Transverse colon (tissue), 4 donors: Measurements from ENCODE around the gene ATP5PO. TPM values are rescaled to one million over a fixed set of nuclear protein-coding genes. Genes with fewer than 3 reads are reported as not detected.

ENCODE experiments used
- DNase-seq: peaks from one replicate; pipeline ENCODE4 v3.0.0-alpha.2; 2019
- H3K27ac ChIP-seq, 4 donors: fragments of 200-600 bp; sonication (generic); 2 replicates each; pipeline ENCODE4 v1.5.1; 2016 to 2018; ENCODE audit warnings: inconsistent platforms in 4 of 4
- H3K27me3 ChIP-seq: fragments of 200-600 bp; sonication (generic); 2 replicates; pipeline ENCODE4 v1.5.1; 2017; ENCODE audit warnings: inconsistent platforms
- H3K36me3 ChIP-seq, 4 donors: fragments of 200-600 bp; sonication (generic); 2 replicates each; pipeline ENCODE4 v1.5.1; 2017 to 2019; ENCODE audit warnings: inconsistent platforms in 4 of 4
- H3K4me1 ChIP-seq, 4 donors: fragments of 200-600 bp; sonication (generic); 2 replicates each; pipeline ENCODE4 v1.5.1; 2017 to 2020; ENCODE audit warnings: inconsistent platforms in 4 of 4
- H3K4me3 ChIP-seq, 4 donors: fragments of 200-600 bp; sonication (generic); 1 replicate in 1 of 4; 2 replicates in 3 of 4; pipeline versions ENCODE4 v1.5.1 to v1.6.1; 2017 to 2019; ENCODE audit warnings: inconsistent platforms in 4 of 4
- H3K9me3 ChIP-seq, 2 donors: fragments of 200-600 bp; sonication (generic); 2 replicates each; pipeline ENCODE4 v1.5.1; 2017 to 2019; ENCODE audit warnings: inconsistent platforms in 2 of 2
- EP300 ChIP-seq: sonication (generic); formaldehyde crosslinking; IDR thresholded peaks from one replicate; pipeline ENCODE4 v1.6.1; 2017; ENCODE audit warnings: antibody characterized with exemption, low read depth
- POLR2A ChIP-seq: fragments of 450-650 bp; IDR thresholded peaks from one replicate; pipeline ENCODE4 v1.6.1; 2016; ENCODE audit warnings: antibody characterized with exemption, mild to moderate bottlenecking, moderate library complexity
- POLR2AphosphoS5 ChIP-seq, 3 donors: sonication (generic); formaldehyde crosslinking; IDR thresholded peaks; one replicate each; pipeline ENCODE4 v1.6.1; 2016; ENCODE audit warnings: antibody characterized with exemption in 3 of 3
- WGBS, 2 donors: methylation state at CpG; one replicate each; pipeline ENCODE4 v1.1.5; 2018; ENCODE audit warnings: low coverage in 1 of 2; 5-methylcytosine and 5-hydroxymethylcytosine counted together
- in situ Hi-C, 4 donors: fragments of 200-750 bp; cut with MboI; loops; one replicate each; pipeline versions ENCODE4 v1.15.0 to v1.15.1; 2017; ENCODE audit warnings: low sequenced_read_pairs in 3 of 4, low pct_ligation_motif_present in 1 of 4, low pct_unique_long_range_greater_than_20kb in 1 of 4
- intact Hi-C: fragments of 100-400 bp; cut with DNase I; formaldehyde crosslinking; loops from one replicate; pipeline ENCODE4 v1.15.1; 2023; ENCODE audit warnings: low total_unique reads
- total RNA-seq, 4 donors: library from RNA; depleted of rRNA; stranded (reverse); fragments of >200 nt; gene quantifications; one replicate each; pipeline ENCODE4 v1.1.0, GENCODE V29; 2016
- TF ChIP-seq, protein P1 (sequence below), 5 experiments: fragments of 200-600 bp in 3 of 5; fragments of 450-650 bp in 2 of 5; sonication (generic) in 3 of 5; IDR thresholded peaks; 1 replicate in 2 of 5; 2 replicates in 3 of 5; pipeline ENCODE4 v1.5.1; 2016 to 2017; ENCODE audit warnings: antibody characterized with exemption in 5 of 5, inconsistent platforms in 3 of 5, mild to moderate bottlenecking in 2 of 5, moderate library complexity in 1 of 5

ATP5PO gene
- total RNA-seq, 4 donors from 2014 or later = 65.1 to 375 (median 193) TPM

DNA sequence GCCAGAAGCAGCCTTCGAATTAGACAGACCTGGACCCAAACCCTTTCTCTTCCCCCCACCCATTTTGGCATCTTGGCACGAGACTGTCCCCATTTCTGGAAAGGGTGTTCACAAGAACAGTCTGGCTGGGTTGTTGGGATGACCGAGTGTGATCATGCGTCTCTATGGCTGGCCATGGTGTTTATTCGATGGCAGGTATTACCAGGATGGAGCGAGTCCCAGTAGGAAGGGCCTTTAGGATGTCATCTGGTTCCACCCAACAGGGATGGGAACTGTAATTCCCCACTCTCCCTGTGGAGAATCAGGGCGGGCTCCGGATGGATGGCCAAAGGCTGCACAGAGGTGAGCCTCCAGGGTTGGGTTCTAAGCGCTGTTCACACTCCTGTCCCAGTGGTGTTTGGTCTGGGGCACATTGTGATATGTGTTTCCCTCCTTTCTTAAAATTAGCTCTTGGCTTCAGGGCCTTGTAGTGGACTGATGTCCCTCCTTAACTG, 33.4 kb upstream of the ATP5PO start:
- Histone ChIP-seq H3K27me3 (no peaks in the 10 kb centered on the region), H3K36me3 (no peaks in the 10 kb centered on the region), H3K27ac (peak overlapping the region; percentile 75 to 90 (median 84)), H3K9me3 (no peaks in the 10 kb centered on the region), H3K4me3 (no peak overlapping the region), H3K4me1 (peaks cover 16 to 28% (median 23%) of the 10 kb centered on the region in 4 donors)
- TF ChIP-seq, protein P1, sequence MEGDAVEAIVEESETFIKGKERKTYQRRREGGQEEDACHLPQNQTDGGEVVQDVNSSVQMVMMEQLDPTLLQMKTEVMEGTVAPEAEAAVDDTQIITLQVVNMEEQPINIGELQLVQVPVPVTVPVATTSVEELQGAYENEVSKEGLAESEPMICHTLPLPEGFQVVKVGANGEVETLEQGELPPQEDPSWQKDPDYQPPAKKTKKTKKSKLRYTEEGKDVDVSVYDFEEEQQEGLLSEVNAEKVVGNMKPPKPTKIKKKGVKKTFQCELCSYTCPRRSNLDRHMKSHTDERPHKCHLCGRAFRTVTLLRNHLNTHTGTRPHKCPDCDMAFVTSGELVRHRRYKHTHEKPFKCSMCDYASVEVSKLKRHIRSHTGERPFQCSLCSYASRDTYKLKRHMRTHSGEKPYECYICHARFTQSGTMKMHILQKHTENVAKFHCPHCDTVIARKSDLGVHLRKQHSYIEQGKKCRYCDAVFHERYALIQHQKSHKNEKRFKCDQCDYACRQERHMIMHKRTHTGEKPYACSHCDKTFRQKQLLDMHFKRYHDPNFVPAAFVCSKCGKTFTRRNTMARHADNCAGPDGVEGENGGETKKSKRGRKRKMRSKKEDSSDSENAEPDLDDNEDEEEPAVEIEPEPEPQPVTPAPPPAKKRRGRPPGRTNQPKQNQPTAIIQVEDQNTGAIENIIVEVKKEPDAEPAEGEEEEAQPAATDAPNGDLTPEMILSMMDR (IDR thresholded peaks at IDR 0.05) = no peak
- TF ChIP-seq EP300 (no peak), POLR2AphosphoS5 (IDR thresholded peaks at IDR 0.05) (no peak)
- no peak for DNase-seq
- intact Hi-C loops (no loop called here), in situ Hi-C loops (loop anchor here in 1 of 4 donors (25.0 kb wide), 1 partner anchor 263 kb away; no protein-coding TSS in a partner anchor)
- WGBS, 2 donors = 82 to 87% methylated on average over 4 to 9 of the region's 9 CpGs

DNA sequence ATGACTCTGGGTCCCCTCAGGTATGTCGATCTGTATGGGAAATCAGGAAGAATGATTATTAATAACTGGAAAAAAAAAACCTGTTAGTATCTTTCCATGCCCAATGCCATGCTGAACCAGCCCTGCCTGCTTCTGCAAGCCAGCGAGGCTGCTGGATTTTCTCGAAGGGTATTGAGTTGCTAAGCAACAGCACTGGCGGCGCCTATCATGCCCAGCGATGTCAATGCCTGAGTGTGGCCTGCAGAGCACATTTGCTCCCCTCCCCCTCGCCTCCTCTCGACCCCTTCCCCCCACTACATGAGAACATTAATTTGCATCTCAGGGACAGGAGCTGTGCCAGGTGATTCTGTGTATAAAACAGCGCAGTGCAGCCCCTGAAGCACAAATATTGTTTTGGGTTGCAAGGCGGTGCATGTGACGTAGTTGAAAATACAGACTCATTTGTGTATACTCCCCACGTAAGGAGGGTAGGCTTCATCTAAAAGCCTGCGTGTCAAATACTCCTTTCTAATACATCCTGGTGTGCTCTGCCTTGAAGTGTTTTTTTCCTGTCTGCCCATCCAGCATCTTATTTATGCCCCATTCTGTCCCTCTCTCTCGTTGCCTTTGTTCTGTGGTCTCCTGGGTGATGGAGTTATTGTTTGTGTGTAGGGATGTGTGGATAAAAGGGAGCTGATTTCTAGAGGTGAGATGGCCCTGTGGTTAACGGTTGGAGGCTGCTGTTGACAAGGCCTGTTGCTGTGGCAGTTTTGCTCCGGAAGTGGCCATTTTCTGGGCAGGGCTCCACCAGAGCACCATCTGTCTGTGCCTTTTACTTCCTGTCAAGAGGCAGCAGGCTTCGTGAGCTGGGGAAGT, 32.7 kb upstream of the ATP5PO start:
- H3K27ac ChIP-seq = peak overlapping the region; percentile 75 to 90 (median 84)
- no peaks in the 10 kb centered on the region for H3K36me3 ChIP-seq
- peaks cover 16 to 28% (median 23%) of the 10 kb centered on the region in 4 donors for H3K4me1 ChIP-seq
- H3K27me3 ChIP-seq = no peaks in the 10 kb centered on the region
- no peak for TF ChIP-seq EP300
- TF ChIP-seq POLR2AphosphoS5 (IDR thresholded peaks at IDR 0.05) = peak in 1 of 3 donors; percentile 5
- TF ChIP-seq, protein P1 (IDR thresholded peaks at IDR 0.05) = no peak
- TF ChIP-seq POLR2A = peak; percentile 19
- WGBS, 2 donors = 36 to 67% methylated on average over 6 to 17 of the region's 17 CpGs
- in situ Hi-C loops (loop anchor here in 1 of 4 donors (25.0 kb wide), 1 partner anchor 264 kb away; no protein-coding TSS in a partner anchor), intact Hi-C loops (no loop called here)
- H3K4me3 ChIP-seq = peak overlapping the region in 2 of 4 donors; percentile 1 to 2
- H3K9me3 ChIP-seq = no peaks in the 10 kb centered on the region
- DNase-seq = peak; percentile 77

DNA sequence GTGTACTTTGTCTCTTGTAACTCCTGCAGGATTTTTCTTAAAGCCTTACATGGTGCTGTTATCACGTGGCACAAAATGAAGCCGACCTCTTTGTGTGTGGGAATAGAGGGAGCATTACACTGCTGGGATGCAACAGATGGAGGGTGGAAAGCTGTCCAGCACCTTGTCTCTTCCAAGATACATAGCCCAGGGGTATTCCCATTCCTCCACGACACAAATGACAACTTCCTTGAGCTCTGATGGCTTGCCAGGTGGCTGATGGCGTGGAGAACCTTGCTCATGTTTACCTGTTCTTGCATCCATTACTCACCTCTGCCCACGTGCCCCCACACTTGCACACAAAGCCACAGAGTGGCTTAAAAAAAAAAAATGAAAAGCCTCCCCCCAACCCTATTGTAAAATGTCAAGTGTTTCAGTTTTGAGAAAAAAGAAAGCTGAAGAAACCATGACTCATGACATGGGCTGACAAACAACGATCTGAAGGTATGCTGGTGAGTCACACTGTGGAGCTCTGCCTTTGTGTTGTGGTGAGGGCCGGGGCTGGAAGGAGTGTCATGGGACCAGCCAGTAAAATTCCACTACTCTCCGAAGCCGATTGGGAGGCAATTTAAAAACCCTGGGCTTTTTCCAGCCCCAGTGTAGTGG, 32.0 kb upstream of the ATP5PO start:
- TF ChIP-seq EP300 (no peak), POLR2AphosphoS5 (IDR thresholded peaks at IDR 0.05) (peak; percentile 57 to 69 (median 62)), POLR2A (no peak)
- TF ChIP-seq, protein P1 (IDR thresholded peaks at IDR 0.05) = no peak
- Histone ChIP-seq H3K27me3 (no peaks in the 10 kb centered on the region), H3K9me3 (no peaks in the 10 kb centered on the region), H3K36me3 (no peaks in the 10 kb centered on the region), H3K4me1 (peaks cover 16 to 28% (median 23%) of the 10 kb centered on the region in 4 donors), H3K4me3 (peak overlapping the region in 2 of 4 donors; percentile 2 to 20), H3K27ac (peak overlapping the region; percentile 75 to 90 (median 84))
- in situ Hi-C loops (loop anchor here in 1 of 4 donors (25.0 kb wide), 1 partner anchor 265 kb away; no protein-coding TSS in a partner anchor), intact Hi-C loops (no loop called here)
- DNase-seq = peak; percentile 83
- 13 to 15% methylated on average over 5 to 9 of the region's 9 CpGs for WGBS, 2 donors
